ENCODE results near the gene CLIC3. TPM values are rescaled to one million over a fixed set of nuclear protein-coding genes. Genes with fewer than 3 reads are reported as not detected.

Gene CLIC3
- total RNA-seq, 1 experiment from 2014 or later: 6.2 TPM

DNA sequence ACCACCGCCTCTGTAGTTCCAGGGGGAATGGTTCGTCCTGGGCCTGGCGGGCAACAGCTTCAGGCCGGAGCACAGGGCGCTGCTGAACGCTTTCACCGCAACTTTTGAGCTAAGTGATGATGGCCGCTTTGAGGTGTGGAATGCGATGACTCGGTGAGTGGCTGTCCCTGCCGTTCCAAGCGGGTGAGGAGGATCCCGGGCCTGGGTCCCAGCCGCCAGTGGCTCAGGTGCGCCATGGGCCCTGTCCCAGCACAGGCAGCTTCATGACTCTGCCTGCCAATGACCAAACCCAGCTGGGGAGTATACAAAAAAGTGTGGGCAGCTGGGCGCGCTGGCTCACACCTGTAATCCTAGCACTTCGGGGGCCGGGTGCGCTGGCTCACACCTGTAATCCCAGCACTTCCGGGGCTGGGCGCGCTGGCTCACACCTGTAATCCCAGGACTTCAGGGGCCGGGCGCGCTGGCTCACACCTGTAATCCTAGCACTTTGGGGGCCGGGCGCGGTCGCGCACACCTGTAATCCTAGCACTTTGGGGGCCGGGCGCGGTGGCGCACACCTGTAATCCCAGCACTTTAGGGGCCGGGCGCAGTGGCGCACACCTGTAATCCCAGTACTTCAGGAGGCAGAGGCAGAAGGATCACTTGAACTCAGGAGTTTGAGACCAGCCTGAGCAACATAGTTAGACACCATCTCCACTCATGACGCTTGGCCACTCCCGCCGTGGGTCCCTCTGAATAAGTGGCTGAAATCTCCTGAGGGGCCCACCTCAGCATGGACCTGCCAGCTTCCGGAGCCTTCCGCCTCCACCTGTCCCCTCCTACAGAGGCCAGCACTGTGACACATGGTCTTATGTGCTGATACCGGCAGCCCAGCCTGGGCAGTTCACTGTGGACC is 43.2 kb downstream of the CLIC3 start:
- no peaks in the 10 kb centered on the region; the same call in 1 of the 2 replicates for H3K36me3 ChIP-seq (ENCODE audit: control insufficient read depth, insufficient read depth, low read length)
- no peak overlapping the region for H3K27ac ChIP-seq (ENCODE audit: low read length)
- H3K9me3 ChIP-seq (ENCODE audit: control insufficient read depth, insufficient read depth, low read depth, low read length): no peaks in the 10 kb centered on the region
- POLR2A ChIA-PET: no interaction called here
- ATAC-seq (no peak), DNase-seq (ENCODE audit: low read depth, low spot score) (no peak)
- peaks cover 8% of the 10 kb centered on the region for H3K4me1 ChIP-seq (ENCODE audit: control insufficient read depth, insufficient read depth, low read length)
- TF ChIP-seq TCF7L2 (IDR thresholded peaks at IDR 0.05; ENCODE audit: low read depth, low read length) (no peak), POLR2AphosphoS5 (IDR thresholded peaks at IDR 0.05; ENCODE audit: low read depth, low read length) (no peak), SIN3A (IDR thresholded peaks at IDR 0.05; ENCODE audit: borderline replicate concordance, insufficient read depth, low read depth, low read length) (no peak)
- TF ChIP-seq, protein P1, sequence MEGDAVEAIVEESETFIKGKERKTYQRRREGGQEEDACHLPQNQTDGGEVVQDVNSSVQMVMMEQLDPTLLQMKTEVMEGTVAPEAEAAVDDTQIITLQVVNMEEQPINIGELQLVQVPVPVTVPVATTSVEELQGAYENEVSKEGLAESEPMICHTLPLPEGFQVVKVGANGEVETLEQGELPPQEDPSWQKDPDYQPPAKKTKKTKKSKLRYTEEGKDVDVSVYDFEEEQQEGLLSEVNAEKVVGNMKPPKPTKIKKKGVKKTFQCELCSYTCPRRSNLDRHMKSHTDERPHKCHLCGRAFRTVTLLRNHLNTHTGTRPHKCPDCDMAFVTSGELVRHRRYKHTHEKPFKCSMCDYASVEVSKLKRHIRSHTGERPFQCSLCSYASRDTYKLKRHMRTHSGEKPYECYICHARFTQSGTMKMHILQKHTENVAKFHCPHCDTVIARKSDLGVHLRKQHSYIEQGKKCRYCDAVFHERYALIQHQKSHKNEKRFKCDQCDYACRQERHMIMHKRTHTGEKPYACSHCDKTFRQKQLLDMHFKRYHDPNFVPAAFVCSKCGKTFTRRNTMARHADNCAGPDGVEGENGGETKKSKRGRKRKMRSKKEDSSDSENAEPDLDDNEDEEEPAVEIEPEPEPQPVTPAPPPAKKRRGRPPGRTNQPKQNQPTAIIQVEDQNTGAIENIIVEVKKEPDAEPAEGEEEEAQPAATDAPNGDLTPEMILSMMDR (IDR thresholded peaks at IDR 0.05): no peak
- TF ChIP-seq, protein P2, sequence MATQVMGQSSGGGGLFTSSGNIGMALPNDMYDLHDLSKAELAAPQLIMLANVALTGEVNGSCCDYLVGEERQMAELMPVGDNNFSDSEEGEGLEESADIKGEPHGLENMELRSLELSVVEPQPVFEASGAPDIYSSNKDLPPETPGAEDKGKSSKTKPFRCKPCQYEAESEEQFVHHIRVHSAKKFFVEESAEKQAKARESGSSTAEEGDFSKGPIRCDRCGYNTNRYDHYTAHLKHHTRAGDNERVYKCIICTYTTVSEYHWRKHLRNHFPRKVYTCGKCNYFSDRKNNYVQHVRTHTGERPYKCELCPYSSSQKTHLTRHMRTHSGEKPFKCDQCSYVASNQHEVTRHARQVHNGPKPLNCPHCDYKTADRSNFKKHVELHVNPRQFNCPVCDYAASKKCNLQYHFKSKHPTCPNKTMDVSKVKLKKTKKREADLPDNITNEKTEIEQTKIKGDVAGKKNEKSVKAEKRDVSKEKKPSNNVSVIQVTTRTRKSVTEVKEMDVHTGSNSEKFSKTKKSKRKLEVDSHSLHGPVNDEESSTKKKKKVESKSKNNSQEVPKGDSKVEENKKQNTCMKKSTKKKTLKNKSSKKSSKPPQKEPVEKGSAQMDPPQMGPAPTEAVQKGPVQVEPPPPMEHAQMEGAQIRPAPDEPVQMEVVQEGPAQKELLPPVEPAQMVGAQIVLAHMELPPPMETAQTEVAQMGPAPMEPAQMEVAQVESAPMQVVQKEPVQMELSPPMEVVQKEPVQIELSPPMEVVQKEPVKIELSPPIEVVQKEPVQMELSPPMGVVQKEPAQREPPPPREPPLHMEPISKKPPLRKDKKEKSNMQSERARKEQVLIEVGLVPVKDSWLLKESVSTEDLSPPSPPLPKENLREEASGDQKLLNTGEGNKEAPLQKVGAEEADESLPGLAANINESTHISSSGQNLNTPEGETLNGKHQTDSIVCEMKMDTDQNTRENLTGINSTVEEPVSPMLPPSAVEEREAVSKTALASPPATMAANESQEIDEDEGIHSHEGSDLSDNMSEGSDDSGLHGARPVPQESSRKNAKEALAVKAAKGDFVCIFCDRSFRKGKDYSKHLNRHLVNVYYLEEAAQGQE (IDR thresholded peaks at IDR 0.05; ENCODE audit: insufficient read depth in 1 of 2, low read depth in 2 of 2, low read length in 1 of 2): no peak
- intact Hi-C loops (cut with micrococcal nuclease; ENCODE audit: unreplicated experiment): no loop called here
- in situ Hi-C loops (cut with HindIII; ENCODE audit: low pct_unique_long_range_greater_than_20kb, low sequenced_read_pairs): no loop called here
- no TSS peak for BruUV-seq (replicated peaks)
- no peak overlapping the region for H3K4me3 ChIP-seq (ENCODE audit: low read depth in 2 of 2, low read length in 2 of 2)
- CTCF ChIA-PET: interaction anchor here (0.6 kb wide), 1 partner anchor 12 kb away, joined by 8 read pairs; no protein-coding TSS in a partner anchor
- H3K27me3 ChIP-seq (ENCODE audit: control insufficient read depth, insufficient read depth, low read length): no peaks in the 10 kb centered on the region

DNA sequence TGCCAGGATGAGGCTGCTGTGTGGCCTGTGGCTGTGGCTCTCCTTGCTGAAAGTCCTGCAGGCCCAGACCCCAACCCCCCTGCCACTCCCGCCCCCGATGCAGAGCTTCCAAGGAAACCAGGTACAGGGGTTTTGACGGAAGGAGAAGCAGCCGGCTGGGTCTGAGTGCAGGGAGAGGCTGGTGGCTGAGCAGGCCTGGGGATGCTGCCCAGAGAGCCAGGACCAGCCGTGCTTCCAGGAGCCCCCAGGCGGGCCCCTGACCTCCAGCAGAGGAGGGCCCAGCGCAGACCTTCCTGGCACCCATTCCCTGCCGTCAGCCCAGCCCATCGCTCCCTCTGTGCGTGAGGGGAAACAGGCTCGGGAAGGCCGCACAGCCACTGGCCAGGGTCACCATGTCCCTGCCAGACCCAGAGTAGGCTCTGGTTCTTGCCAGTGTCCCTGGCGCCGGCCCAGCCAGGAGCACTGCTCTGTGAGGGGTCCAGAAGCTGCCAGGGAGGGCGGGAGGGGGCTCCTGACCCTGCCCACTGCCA is 44.0 kb downstream of the CLIC3 start:
- in situ Hi-C loops (cut with HindIII; ENCODE audit: low pct_unique_long_range_greater_than_20kb, low sequenced_read_pairs) (no loop called here), intact Hi-C loops (cut with micrococcal nuclease; ENCODE audit: unreplicated experiment) (no loop called here)
- BruUV-seq (replicated peaks): no TSS peak
- ATAC-seq (no peak), DNase-seq (ENCODE audit: low read depth, low spot score) (no peak)
- ChIA-PET POLR2A (no interaction called here), CTCF (interaction anchor here (0.6 kb wide), 1 partner anchor 12 kb away, joined by 8 read pairs; no protein-coding TSS in a partner anchor)
- Histone ChIP-seq H3K36me3 (ENCODE audit: control insufficient read depth, insufficient read depth, low read length) (no peaks in the 10 kb centered on the region; the same call in 1 of the 2 replicates), H3K4me1 (ENCODE audit: control insufficient read depth, insufficient read depth, low read length) (peaks cover 15% of the 10 kb centered on the region), H3K9me3 (ENCODE audit: control insufficient read depth, insufficient read depth, low read depth, low read length) (no peaks in the 10 kb centered on the region), H3K4me3 (ENCODE audit: low read depth in 2 of 2, low read length in 2 of 2) (no peak overlapping the region), H3K27ac (ENCODE audit: low read length) (no peak overlapping the region), H3K27me3 (ENCODE audit: control insufficient read depth, insufficient read depth, low read length) (no peaks in the 10 kb centered on the region)
- no peak for TF ChIP-seq SIN3A (IDR thresholded peaks at IDR 0.05; ENCODE audit: borderline replicate concordance, insufficient read depth, low read depth, low read length)
- TF ChIP-seq, protein P2 (IDR thresholded peaks at IDR 0.05; ENCODE audit: insufficient read depth in 1 of 2, low read depth in 2 of 2, low read length in 1 of 2): no peak
